GM19467 (cell line): ENCODE measurements around the gene MFAP5.

Experiments
- ATAC-seq: cut with Tn5 transposase; IDR thresholded peaks from one replicate; pipeline ENCODE4 v1.9.1; 2021; ENCODE audit warnings: mild to moderate bottlenecking, moderate library complexity; ENCODE audit not compliant: unreplicated experiment

The MFAP5 gene, protein sequence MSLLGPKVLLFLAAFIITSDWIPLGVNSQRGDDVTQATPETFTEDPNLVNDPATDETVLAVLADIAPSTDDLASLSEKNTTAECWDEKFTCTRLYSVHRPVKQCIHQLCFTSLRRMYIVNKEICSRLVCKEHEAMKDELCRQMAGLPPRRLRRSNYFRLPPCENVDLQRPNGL

DNA sequence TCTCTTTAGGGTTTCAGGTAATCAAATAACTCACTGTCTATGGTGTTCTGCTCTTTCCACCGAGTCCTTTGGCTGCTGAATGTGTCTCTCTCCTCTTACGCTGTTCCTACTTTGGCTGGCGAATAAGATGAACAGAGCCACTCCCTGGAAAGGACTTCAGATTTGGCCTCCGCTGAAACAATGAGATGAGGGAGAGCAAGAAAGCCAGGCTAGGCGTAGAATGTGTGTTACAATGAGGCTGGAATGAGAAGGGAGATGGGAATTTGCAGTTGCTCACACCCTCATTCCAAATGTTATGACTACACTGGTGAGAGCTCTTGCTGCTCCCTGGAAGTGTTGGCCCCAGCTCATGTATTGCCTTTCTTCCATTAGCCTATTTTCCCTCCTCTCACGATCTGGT lies at the start of gene MFAP5:
MFAP5 (minus strand) TSS at position 234 of the 400 bp plus-strand sequence. CDS start 722 bp downstream, outside the sequence.
- ATAC-seq = no peak

DNA sequence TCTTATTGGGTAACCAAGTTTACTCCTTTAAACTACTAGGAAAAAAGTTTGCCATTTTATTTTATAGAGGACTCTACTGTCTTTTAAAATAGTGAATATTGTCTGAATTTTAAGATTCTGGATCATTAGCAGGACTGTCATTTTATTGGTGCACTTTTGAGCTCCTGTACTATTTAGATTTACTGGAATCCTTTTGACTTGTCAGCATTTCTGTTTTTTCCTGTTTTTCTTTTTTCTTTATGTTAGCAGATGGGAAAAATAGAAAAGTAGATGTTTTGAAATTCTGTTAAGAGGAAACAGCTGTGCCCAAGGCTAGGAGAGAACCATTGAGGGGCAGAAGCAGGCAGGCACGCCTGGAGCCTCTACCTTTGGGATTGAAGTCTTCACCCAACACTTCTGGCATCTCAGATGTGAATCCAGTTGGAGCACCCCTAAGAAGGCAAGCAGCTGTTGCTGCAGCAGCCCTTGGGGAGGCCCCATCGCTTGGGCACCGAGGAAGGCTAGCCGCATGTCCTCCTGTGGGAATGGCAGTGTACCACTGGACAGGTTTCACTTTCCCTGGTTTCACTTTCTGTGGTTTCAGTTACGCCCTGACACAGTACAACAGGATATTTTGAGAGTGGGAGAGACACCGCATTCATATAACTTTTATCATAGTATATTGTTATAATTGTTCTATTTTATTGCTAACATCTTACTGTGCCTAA lies 46.7 kb upstream of the MFAP5 start:
- no peak for ATAC-seq

DNA sequence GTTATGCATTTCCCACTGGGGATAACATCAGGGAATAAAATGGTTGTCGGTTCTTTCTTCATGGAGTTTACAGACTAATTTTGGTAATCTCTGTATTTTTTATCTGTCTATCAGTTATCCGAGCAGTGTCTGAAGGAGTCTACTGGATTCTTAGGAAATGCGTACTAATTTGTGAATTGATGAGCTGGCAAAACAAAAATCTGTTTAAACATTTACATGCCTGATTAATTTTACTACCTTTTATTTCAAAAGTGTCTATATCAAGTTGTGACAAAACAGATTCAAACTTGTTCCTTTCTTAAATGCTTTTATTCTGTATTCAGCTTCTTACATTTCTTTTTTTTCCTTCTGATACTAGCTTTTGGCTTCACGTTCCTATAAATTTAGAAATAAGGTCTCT lies 39.5 kb upstream of the MFAP5 start:
- no peak for ATAC-seq

DNA sequence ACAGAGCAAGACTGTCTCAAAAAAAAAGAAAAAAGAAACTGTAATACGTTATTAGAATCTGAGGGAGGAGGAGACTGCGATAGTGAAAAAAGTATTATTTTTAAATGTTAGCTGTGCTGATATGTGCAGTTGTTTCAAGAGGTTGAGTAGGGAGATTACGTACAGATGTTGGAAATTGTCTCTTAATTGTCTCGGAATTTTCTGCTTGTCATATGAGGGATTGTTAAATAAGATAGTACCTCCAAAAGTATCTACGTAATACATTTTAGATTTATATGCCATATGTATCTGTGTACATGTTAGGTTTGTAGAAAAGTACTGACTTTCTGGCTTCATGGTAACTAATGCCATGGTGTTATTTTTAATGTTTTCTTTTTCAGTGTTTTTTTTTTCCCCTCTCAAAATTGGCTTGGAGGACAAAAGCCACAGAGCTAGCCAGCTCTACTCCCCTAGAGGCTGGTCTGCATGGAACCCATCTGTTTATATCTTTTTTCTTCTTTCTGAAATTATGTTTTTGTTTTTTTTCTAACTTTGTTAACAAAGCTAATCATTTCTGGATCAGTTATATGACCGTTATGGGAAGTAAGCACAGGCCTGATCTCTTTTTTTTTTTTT lies 38.5 kb upstream of the MFAP5 start:
- ATAC-seq = no peak

DNA sequence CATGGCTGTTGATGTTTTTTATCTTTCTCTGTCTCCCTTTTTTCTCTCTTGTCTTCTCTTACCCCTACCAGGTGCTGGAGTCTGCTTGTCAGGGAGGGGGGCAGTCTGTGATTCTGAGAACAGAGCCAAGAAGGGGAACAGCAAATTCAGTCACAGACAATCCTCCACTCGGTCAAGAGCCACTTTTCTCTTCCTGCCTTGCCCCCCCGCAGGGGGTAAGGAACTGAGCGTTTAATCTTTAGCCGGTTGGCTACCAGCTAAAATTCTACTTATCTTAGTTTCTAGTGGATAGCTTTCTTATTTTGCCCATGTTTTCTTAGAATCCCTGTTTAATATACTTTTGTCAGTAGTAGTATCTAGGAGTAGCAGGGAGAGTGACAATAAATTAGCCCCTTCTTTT lies 37.1 kb upstream of the MFAP5 start:
- ATAC-seq = no peak

DNA sequence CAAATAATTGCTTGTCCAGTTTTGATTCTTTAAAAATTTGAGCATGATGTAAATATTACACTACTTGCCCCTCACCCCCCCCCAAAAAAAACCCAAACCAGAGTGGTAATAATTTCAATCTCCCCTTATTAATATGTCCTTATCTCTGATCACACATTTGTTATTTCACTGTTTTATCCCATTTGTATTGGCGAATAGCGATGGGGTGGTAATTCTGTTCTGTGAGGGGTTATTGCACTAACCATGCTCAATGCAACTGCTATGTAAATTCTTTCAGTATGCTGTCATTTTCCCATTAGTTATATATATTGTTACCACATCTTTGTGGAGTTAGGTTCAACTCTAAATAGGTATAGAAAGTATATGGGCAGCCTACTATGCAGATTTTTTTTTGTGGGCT lies 36.3 kb upstream of the MFAP5 start:
- no peak for ATAC-seq

DNA sequence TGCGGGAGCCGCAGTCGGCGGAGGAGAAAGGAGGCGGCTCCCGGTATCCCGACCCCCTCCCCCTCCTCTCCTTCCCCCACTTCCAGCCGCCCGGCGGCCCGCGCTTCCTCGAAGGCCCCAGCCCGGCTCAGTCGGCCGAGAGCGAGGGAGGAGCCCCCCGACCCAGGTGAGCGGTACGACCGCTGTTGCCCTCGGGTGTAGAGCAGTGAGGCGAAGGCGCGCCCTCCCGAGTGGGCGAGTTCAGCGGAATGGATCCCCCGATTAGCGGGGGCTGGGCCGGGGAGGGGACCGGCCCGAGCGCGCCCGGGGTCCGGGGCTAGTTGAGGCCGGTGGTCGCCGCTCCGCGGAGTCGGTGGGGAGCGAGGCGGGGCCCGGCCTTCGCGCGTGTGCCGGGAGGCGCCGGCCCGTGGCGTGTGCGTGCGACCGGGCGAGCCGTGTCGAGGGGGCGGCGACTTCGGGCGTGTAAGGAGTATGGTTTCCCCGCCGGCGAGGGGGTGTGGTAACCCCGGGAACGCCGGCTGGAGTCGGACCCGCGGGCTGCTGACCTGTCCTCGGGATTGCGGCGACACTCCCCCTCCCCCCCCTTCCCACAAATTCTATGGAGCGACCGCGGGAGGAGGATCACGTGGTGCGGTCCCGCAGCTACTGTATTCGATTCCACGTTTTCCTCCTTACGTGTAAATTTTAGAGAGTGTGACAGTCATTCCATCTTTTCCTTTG lies 35.7 kb upstream of the MFAP5 start:
- ATAC-seq = peak; percentile 33

DNA sequence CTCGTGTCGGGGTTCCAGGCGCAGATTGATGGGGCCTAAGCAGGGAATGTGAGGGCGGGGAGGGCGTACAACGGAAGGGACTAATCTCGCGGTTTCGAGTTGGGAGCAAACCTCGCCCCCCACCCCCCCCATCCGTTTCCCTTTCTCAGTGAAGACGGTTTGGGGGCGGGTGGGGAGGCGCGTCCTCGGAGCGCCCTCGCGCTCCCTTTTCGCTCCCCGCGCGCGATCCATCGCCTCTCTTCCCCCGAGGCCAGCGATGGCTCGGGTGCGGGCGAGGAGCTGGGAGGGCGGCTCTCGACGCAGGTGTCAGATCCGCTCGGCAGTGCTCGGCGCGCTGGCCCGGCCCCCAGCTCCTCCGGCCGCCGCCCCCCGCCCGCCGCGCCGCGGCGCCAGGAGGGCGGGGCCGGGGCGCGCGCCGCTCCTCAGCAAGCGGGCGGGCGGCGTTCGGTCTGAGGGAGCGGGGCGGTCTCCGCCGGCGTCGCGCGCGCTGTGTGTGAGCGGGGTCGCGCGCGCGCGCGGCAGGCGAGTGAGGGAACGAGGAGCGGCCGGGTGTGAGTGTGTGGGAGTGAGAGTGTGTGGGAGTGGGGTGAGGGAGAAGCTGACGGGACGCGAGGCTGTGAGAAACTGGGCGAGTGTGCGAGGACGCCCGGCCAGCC lies 35.0 kb upstream of the MFAP5 start, which contains the start of gene RIMKLB:
RIMKLB (plus strand) TSS at position 516 of the 656 bp plus-strand sequence. CDS start 15,876 bp downstream, outside the sequence.
- peak; percentile 78 for ATAC-seq

DNA sequence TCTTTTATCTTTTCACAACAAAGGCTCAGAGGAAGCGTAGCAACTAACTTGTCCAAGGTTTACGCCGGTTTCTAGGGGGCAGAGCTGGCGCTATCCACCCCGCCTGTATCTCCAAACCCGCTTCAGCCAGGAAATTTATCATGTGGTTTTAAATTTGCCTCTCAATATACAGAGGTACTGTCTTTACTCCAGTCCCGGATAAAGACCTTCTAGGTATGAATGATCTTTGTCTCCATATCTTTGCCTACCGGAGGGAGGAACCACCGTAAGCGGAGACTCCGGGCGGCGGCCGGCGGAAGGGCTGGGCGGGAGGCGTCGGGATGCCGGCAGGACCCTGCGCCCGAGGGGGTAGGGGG lies 34.5 kb upstream of the MFAP5 start:
- peak; percentile 11 for ATAC-seq

DNA sequence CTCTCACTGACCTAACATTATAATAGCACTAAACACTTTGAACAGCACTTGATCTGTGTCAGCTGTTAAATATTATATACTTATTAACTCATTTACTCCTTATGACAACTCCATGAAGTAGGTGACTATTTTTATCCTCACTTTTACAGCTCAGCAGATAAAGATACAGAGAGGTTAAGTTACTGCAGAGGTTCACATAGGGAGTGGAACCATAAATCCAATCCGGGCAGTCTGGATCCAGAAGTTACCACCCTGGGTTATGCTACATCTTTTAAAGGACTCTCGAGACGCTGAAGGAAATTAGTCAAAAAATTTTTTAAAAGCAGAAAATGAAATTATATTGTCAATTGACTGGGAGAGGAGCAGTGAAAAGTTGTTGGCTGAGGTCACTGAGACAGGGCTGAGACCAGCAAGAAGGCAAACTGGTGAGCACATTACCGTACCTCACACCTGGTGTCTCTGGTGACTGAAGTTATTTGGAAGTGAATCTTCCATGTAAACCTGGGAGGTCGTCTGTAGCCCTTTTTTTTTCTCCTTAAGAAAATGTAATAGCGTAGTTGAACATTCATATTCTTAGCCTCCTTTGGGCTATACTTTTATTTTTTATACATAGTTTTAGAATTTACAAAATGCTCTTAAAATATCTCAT lies 33.9 kb upstream of the MFAP5 start:
- ATAC-seq = no peak

DNA sequence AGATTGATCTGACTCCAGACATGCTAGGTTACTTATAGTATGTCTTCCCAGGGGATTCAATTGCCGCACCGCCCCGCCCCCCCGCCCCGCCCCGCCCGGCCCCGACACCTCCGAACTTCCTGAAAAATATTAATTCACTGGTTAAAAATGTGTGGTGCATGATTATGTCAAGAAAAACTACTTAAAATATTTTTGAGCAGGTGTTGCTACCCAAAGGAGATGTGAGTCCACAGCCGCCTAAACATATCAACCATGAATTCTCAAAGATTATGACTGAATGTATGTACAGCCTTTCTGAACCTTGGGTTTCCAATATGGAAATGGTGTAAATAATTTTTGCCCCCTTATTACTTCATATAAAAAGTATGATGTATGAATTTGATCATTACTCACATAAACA lies 32.5 kb upstream of the MFAP5 start:
- ATAC-seq = no peak

DNA sequence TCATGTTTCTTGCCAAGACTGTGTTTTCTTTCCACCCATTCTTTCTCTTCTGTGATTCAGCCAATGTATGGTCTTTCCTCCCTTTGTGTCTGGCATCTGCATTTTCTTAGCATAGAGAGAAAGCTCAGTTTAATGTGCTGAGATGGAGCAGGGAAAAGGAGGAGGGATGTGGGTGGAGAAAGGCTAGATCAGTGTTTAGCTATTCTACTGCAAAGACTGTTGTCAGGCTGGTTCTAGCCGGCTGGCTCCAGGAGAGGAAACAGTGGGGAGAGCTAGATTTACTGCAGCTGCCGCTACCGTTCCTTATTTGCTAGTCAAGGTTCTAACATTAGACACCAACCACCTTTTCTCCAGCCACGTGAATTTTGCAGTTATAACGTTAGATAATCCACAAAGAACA lies 29.9 kb upstream of the MFAP5 start:
- no peak for ATAC-seq

DNA sequence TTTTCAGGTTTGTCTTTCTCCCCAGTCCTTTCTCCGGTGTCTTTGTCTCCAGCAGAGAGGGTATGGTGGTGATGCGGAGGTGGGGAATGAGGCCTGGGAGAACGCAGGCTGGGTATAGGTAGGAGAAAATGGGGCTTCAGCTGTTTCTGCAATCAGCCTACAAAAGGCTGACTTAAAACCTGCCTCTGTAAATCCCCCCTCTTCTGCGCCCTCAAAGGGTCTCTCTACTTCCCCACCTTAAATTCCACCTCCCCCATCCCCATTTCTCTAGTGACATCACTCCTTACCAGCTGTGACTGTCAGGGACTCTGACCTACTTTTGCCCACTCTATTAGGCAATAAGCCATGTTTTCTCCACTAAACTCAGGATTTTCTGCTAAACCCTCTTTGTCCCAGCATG lies 27.1 kb upstream of the MFAP5 start:
- no peak for ATAC-seq

DNA sequence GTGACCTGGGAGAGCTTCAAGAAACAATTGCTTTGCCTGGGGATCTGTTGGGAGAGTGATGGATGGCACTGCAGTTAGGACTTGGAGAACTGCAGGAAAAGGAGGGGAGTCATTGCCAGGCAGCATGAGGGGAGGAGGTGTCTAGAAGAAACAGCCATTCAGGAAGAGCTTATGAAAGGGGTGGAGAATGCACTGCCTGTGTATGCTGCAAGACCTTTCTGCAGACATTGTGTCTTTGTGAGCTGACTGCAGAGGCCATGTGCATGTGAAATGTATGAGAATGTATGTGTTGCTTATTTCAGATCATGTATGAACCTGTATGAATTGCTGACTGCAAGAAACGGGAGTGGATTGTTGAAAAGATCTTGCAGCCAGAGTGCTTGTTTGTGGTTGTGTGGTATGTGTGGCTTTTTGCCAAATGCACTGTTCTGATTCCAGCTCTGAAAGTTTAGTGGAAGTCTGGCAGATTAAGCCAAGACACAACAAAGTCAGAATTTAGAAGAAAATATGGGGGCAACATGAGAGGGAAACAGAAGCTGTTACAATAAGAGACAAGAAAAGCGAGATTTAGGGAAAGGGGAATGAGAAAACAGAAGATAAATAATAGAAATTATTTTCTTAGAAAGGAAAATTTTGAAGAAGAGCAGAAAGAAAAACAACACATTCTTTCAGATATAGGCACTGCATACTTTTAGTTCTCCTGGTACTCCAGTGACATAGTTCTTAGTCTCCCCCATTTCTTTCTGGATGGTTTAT lies 25.4 kb upstream of the MFAP5 start:
- ATAC-seq = no peak

DNA sequence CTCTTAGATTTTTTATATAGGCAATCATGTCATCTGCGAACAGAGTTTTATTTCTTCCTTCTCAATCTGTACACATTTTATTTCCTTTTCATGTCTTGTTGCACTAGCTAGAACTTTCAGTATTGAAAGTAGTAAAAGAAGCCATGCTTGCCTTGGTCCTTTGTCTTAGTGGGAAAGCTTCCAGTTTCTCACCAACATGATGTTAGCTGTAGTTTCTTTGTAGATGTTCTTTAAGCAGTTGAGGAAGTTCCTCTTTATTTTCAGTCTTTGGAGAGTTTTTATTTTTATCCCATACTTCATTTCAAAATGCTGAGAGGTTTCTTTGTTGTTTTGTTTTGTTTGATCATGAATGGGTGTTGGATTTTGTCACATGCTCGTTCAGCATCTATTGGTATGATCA lies 22.4 kb upstream of the MFAP5 start:
- no peak for ATAC-seq

DNA sequence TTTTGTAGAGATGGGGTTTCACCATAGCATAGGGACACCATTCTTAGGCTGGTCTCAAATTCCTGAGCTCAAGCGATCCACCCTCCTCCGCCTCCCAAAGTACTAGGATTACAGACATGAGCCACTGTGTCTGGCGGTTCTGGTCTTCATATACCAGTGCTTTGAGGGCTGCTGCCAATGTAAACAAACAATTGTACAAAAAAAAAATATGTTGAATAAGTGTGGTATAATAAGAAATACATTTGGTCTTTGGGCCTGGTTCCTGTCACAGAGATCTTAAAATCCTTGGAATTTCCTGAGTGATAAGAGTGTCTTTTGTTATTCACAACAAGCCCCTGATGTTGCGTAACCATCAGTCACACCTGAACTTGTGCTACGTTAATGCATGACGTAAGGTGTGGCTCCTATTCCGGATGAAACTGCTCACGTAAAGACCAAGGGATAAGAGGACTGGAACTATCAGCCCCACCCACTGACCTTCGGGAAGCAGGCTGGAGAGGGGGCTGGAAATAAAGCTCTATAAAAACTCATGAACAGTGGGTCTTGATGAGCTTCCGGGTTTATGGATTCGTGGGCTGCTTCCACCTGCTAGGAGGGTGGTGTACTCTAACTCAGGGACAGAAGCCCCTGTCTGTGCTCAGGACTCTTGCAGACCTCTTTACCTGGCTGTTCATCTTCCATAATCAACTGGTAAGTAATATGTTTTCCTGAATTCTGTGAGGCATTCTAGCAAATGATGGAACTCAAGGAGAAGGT lies 18.7 kb upstream of the MFAP5 start:
- no peak for ATAC-seq

DNA sequence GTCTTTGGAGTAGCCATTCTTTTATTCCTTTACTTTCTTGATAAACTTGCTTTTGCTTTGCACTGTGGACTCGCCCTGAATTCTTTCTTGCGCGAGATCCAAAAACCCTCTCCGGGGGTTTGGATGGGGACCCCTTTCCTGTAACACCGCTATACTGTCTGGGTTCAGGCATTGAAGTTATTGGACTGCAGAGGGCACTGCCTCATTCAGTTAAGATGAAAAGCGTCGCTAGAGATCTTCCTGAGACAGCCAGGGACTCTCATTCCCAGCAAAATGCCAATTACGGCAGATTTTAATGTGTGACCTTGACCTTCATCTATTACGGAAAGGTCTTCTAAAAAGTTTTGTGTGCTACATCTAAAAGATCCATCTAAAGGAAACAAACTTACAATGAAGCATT lies 17.9 kb upstream of the MFAP5 start:
- ATAC-seq = no peak

DNA sequence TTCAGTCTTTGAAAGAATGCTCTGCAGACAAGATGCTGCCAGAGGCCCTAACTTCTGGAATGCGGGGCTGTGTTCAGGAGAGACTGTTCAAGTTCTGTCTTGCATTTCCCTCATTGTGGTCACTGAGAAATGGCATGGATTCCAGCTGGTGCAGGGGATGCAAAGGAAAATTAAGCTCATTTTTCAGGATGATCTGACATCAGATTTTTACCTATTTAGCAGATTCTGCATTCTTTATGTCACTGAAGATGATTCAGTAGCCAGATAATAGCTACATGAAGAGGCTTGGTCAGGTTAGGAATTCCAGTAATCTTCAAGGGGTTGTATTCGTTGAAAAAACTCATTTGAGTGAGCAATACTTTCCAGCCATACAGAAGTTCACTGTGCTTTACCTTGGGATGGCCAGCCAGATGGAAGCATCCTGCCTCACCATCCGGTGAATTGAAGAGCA lies 16.1 kb upstream of the MFAP5 start:
- ATAC-seq = no peak

DNA sequence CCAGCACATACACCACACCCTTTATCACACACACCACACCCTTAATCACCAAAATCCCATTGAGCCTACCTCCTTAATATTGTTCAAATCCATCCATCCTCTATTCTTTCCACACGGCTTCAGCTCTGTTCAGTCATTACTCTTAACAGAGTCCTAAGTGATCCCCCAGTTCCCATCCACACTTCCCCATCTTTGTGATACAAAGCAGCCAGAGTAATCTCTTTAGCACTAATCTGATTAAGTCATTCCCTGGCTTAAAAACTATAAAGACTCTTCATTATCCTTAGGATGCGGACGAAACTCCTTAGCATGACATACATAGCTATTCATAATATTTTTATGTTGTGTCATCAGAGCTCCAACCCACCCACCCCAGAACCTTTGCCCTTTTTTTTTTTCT lies 14.7 kb upstream of the MFAP5 start:
- ATAC-seq = no peak
